OCI-LY7 (cell line): ENCODE data around the gene LTA4H. TPM values are rescaled to one million over a fixed set of nuclear protein-coding genes. Genes with fewer than 3 reads are reported as not detected.

ENCODE experiments used
- BruUV-seq: library from RNA; stranded (reverse); fragments of 400-500 nt; replicated peaks from 2 replicates; lab custom pipeline; 2021; lab: Mats Ljungman, UMichigan
- CTCF ChIA-PET: fragments of 300-600 bp; sonication (Branson Sonifier 250); formaldehyde crosslinking; loops from one replicate; lab custom pipeline; 2022; ENCODE audit warnings: antibody characterized with exemption; ENCODE audit not compliant: unreplicated experiment; lab: Charles Lee
- POLR2A ChIA-PET: fragments of 300-600 bp; sonication (Branson Sonifier 250); formaldehyde crosslinking; loops from one replicate; lab custom pipeline; 2022; ENCODE audit warnings: antibody characterized with exemption; lab: Charles Lee
- DNase-seq: peaks from one replicate; pipeline ENCODE4 v3.0.0-alpha.2; 2015; ENCODE audit warnings: low spot score
- H2AFZ ChIP-seq: fragments of 200-600 bp; sonication (generic), shearing (Covaris generic); 2 replicates; pipeline ENCODE4 v1.6.1; 2014; ENCODE audit warnings: mild to moderate bottlenecking, antibody characterized with exemption, low read length, moderate library complexity
- H3K27ac ChIP-seq: fragments of 200-600 bp; sonication (generic); 2 replicates; pipeline ENCODE4 v1.5.1; 2014; ENCODE audit warnings: mixed run types, low read depth, mild to moderate bottlenecking, moderate library complexity, low read length, inconsistent platforms; ENCODE audit not compliant: poor library complexity, severe bottlenecking
- H3K36me3 ChIP-seq: fragments of 200-600 bp; sonication (generic); 2 replicates; pipeline ENCODE4 v1.6.1; 2014; ENCODE audit warnings: mild to moderate bottlenecking, antibody characterized with exemption, low read length, moderate library complexity, mixed read lengths; ENCODE audit not compliant: insufficient read depth
- H3K4me1 ChIP-seq: fragments of 200-600 bp; sonication (generic); 2 replicates; pipeline ENCODE4 v1.5.1; 2014; ENCODE audit warnings: mild to moderate bottlenecking, low read length; ENCODE audit not compliant: insufficient read depth, poor library complexity, severe bottlenecking
- H3K4me2 ChIP-seq: fragments of 200-600 bp; sonication (generic); 2 replicates; pipeline ENCODE4 v1.6.1; 2014; ENCODE audit warnings: mild to moderate bottlenecking, low read length
- H3K4me3 ChIP-seq: fragments of 200-600 bp; sonication (generic); 2 replicates; pipeline ENCODE4 v1.5.1; 2014; ENCODE audit warnings: mild to moderate bottlenecking, low read depth, low read length; ENCODE audit not compliant: poor library complexity, severe bottlenecking
- H3K79me2 ChIP-seq: fragments of 200-600 bp; sonication (generic); 2 replicates; pipeline ENCODE4 v1.6.1; 2016; ENCODE audit warnings: low read depth, mild to moderate bottlenecking, low read length, moderate library complexity, mixed read lengths; ENCODE audit not compliant: insufficient read depth
- H3K9me2 ChIP-seq: fragments of 200-600 bp; sonication (generic); 2 replicates; pipeline ENCODE4 v1.6.1; 2016; ENCODE audit warnings: mild to moderate bottlenecking, low read length, mixed read lengths; ENCODE audit not compliant: insufficient read depth
- H3K9me3 ChIP-seq: fragments of 200-600 bp; sonication (generic); 2 replicates; pipeline ENCODE4 v1.6.1; 2014; ENCODE audit warnings: mild to moderate bottlenecking, mixed run types, low read length, mixed read lengths
- H4K20me1 ChIP-seq: fragments of 200-600 bp; sonication (generic); 2 replicates; pipeline ENCODE4 v1.6.1; 2014; ENCODE audit warnings: mild to moderate bottlenecking, antibody characterized with exemption, low read length, moderate library complexity, mixed read lengths; ENCODE audit not compliant: insufficient read depth
- EZH2phosphoT487 ChIP-seq: fragments of 200-600 bp; sonication (generic); IDR thresholded peaks from 2 replicates; pipeline ENCODE4 v1.6.1; 2018; ENCODE audit warnings: low read depth, borderline replicate concordance, mild to moderate bottlenecking, mixed run types, antibody characterized with exemption, low read length, moderate library complexity, mixed read lengths
- intact Hi-C: fragments of 100-400 bp; cut with micrococcal nuclease; formaldehyde crosslinking; loops from one replicate; pipeline ENCODE4 v1.10.0; 2022; ENCODE audit not compliant: unreplicated experiment
- total RNA-seq, 2 experiments: library from RNA; depleted of rRNA in 1 of 2; stranded (reverse); fragments of >200 nt in 1 of 2; shearing (Covaris generic) in 1 of 2; gene quantifications; 2 replicates each; pipeline ENCODE4 v1.2.3, GENCODE V29; 2014 to 2022
- TF ChIP-seq, protein P1 (sequence below): fragments of 200-600 bp; sonication (generic); conservative IDR thresholded peaks from 2 replicates; pipeline ENCODE4 v1.5.1; 2014; ENCODE audit warnings: mild to moderate bottlenecking, antibody characterized with exemption, low read length, moderate library complexity, mixed read lengths

Gene LTA4H
- total RNA-seq, 2 experiments from 2014 or later: 86.7 to 122 TPM

DNA sequence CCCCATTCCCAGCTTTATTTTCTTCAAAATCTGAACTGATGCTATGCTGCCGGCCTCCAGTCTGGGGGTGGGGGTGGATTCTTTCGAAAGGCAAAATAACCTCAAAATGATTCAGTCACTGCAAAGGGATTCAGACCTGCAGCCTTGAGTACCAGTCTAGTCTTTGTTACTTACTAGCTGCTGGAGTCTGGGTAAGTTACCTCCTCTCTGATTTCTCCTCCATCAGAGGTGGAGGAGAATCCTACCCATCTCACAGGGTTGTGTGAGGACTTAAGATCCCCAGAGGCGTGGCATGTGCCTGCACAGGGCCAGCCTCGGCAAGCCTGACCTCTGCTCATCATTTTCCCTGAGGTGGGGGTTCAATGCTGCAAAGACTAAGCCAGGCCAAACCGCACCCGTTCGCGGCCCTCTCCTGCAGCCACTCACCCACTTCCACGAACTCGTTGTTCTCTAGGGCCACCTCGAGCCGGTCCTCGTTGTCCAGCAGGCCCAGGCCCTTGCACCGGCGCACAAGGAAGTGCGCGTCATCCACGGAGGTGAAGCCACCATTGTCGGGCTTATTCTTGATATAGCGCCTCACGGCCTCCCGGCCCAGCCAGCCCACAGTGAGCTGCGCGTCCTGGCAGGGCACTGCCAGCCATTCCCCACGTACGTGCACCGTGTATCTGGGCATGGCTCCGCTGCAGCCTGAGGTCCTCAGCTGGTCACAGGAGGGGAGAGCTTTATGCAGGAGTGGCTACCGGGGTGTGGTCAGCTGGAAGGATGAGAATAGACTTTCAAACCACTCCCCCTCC lies 40.0 kb downstream of the LTA4H start:
- Histone ChIP-seq H4K20me1 (no peaks in the 10 kb centered on the region), H3K9me3 (no peaks in the 10 kb centered on the region), H3K4me3 (no peak overlapping the region), H2AFZ (no peak overlapping the region), H3K36me3 (peaks cover 9% of the 10 kb centered on the region; the same call in 1 of the 2 replicates), H3K4me1 (peaks cover 7% of the 10 kb centered on the region), H3K9me2 (no peaks in the 10 kb centered on the region), H3K4me2 (no peak overlapping the region), H3K79me2 (no peaks in the 10 kb centered on the region), H3K27ac (no peak overlapping the region)
- ChIA-PET CTCF (interaction anchor here (0.8 kb wide), 1 partner anchor 79 kb away, joined by 3 read pairs; no protein-coding TSS in a partner anchor), POLR2A (no interaction called here)
- DNase-seq: no peak
- intact Hi-C loops: loop anchor here (10.0 kb wide), 2 partner anchors 291 to 371 kb away; no protein-coding TSS in a partner anchor
- BruUV-seq: no TSS peak
- TF ChIP-seq, protein P1, sequence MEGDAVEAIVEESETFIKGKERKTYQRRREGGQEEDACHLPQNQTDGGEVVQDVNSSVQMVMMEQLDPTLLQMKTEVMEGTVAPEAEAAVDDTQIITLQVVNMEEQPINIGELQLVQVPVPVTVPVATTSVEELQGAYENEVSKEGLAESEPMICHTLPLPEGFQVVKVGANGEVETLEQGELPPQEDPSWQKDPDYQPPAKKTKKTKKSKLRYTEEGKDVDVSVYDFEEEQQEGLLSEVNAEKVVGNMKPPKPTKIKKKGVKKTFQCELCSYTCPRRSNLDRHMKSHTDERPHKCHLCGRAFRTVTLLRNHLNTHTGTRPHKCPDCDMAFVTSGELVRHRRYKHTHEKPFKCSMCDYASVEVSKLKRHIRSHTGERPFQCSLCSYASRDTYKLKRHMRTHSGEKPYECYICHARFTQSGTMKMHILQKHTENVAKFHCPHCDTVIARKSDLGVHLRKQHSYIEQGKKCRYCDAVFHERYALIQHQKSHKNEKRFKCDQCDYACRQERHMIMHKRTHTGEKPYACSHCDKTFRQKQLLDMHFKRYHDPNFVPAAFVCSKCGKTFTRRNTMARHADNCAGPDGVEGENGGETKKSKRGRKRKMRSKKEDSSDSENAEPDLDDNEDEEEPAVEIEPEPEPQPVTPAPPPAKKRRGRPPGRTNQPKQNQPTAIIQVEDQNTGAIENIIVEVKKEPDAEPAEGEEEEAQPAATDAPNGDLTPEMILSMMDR: no peak
- no peak for TF ChIP-seq EZH2phosphoT487

DNA sequence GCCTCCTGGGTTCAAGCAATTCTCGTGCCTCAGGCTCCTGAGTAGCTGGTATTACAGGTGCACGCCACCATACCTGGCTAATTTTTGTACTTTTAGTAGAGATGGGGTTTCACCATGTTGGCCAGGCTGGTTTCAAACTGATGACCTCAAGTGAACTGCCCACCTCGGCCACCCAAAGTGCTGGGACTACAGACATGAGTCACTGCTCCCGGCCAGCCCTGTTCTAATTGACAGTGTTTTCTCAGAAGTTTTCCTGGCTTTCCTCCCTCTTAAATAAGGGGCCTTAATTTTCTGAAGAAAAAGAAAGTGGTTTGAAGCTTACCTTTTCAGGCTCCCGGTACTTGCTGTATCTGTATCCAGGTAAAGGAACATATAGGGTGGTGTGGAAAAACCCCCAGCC lies 40.9 kb downstream of the LTA4H start:
- no peak for DNase-seq
- peaks cover 7% of the 10 kb centered on the region for H3K4me1 ChIP-seq
- no TSS peak for BruUV-seq
- ChIA-PET POLR2A (no interaction called here), CTCF (no interaction called here)
- no peak overlapping the region for H3K4me3 ChIP-seq
- no peak overlapping the region for H3K27ac ChIP-seq
- no peaks in the 10 kb centered on the region for H4K20me1 ChIP-seq
- H3K79me2 ChIP-seq: no peaks in the 10 kb centered on the region
- intact Hi-C loops: loop anchor here (10.0 kb wide), 2 partner anchors 290 to 370 kb away; no protein-coding TSS in a partner anchor
- peaks cover 1% of the 10 kb centered on the region; the same call in 1 of the 2 replicates for H3K36me3 ChIP-seq
- H3K4me2 ChIP-seq: no peak overlapping the region
- H3K9me2 ChIP-seq: no peaks in the 10 kb centered on the region
- TF ChIP-seq EZH2phosphoT487: no peak
- TF ChIP-seq, protein P1: no peak
- no peaks in the 10 kb centered on the region for H3K9me3 ChIP-seq
- H2AFZ ChIP-seq: no peak overlapping the region

DNA sequence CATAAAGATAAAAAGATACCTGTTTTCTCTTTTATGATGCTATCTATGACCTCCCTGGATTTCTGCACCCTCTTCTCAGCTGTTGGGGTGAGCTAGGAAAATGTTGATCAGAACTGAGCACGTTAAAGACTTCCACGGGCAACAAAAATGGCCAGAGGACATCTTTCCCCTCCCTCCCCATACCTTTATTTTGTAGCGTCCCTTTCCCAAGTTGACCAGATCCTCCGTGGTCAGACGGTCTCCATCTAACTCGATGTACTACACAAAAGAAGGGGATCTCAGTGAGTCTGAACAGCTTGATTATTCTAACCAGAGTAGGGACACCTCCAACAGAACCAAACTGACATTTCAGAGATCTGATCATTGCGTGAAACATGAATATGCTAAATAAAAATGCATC lies 41.5 kb downstream of the LTA4H start:
- CTCF ChIA-PET: no interaction called here
- no TSS peak for BruUV-seq
- TF ChIP-seq EZH2phosphoT487: no peak
- TF ChIP-seq, protein P1: no peak

More for the DNA sequence above, 41.5 kb downstream of the LTA4H start:
- POLR2A ChIA-PET: interaction anchor here (0.9 to 1.0 kb wide), 2 partner anchors 15 to 19 kb away, joined by 3 read pairs; no protein-coding TSS in a partner anchor
- Histone ChIP-seq H2AFZ (no peak overlapping the region), H3K4me3 (no peak overlapping the region), H3K27ac (no peak overlapping the region), H3K9me2 (no peaks in the 10 kb centered on the region), H4K20me1 (no peaks in the 10 kb centered on the region), H3K4me1 (peaks cover 7% of the 10 kb centered on the region), H3K4me2 (no peak overlapping the region), H3K9me3 (no peaks in the 10 kb centered on the region), H3K36me3 (no peaks in the 10 kb centered on the region), H3K79me2 (no peaks in the 10 kb centered on the region)
- intact Hi-C loops: loop anchor here (10.0 kb wide), 2 partner anchors 289 to 369 kb away; no protein-coding TSS in a partner anchor
- DNase-seq: no peak
